Calu3 (cell line): Measurements from ENCODE around the gene LRRIQ4. TPM values are rescaled to one million over a fixed set of nuclear protein-coding genes. Genes with fewer than 3 reads are reported as not detected.

ENCODE experiments used
- BruUV-seq: library from RNA; stranded (reverse); fragments of 400-500 nt; replicated peaks from 2 replicates; lab custom pipeline; 2021; lab: Mats Ljungman, UMichigan
- CTCF ChIA-PET: fragments of 300-600 bp; sonication (Branson Sonifier 250); formaldehyde crosslinking; loops from one replicate; lab custom pipeline; 2022; ENCODE audit warnings: antibody characterized with exemption; lab: Charles Lee
- DNase-seq: peaks from one replicate; pipeline ENCODE4 v3.0.0; 2022
- H3K27ac Mint-ChIP-seq: one replicate; pipeline ENCODE4 v1.8.0; 2022; ENCODE audit warnings: mixed read lengths; ENCODE audit not compliant: unreplicated experiment
- H3K27me3 Mint-ChIP-seq: one replicate; pipeline ENCODE4 v1.8.0; 2022; ENCODE audit warnings: mixed read lengths; ENCODE audit not compliant: unreplicated experiment
- H3K36me3 Mint-ChIP-seq: one replicate; pipeline ENCODE4 v1.8.0; 2022; ENCODE audit warnings: mild to moderate bottlenecking, moderate library complexity, mixed read lengths; ENCODE audit not compliant: insufficient read depth, unreplicated experiment
- H3K4me1 Mint-ChIP-seq: one replicate; pipeline ENCODE4 v1.8.0; 2022; ENCODE audit warnings: mild to moderate bottlenecking, low read depth, mixed read lengths; ENCODE audit not compliant: unreplicated experiment
- H3K4me3 Mint-ChIP-seq: one replicate; pipeline ENCODE4 v1.8.0; 2022; ENCODE audit warnings: mild to moderate bottlenecking, low read depth, moderate library complexity, mixed read lengths; ENCODE audit not compliant: unreplicated experiment
- H3K9me3 Mint-ChIP-seq: one replicate; pipeline ENCODE4 v1.8.0; 2022; ENCODE audit warnings: low read depth, mixed read lengths; ENCODE audit not compliant: unreplicated experiment
- CTCF ChIP-seq: fragments of 200-600 bp; IDR thresholded peaks from one replicate; pipeline ENCODE4 v1.8.0; 2022; ENCODE audit warnings: antibody characterized with exemption; ENCODE audit not compliant: unreplicated experiment
- intact Hi-C: fragments of 100-400 bp; cut with micrococcal nuclease; formaldehyde crosslinking; loops from one replicate; pipeline ENCODE4 v1.10.0; 2022; ENCODE audit not compliant: unreplicated experiment
- total RNA-seq: library from RNA; stranded (reverse); gene quantifications from 2 replicates; pipeline ENCODE4 v1.2.3, GENCODE V29; 2022

LRRIQ4 gene
- total RNA-seq, 1 experiment from 2014 or later, result not detected

GRCh38 chr3:169864270-169864669 is 51.6 kb downstream of the LRRIQ4 start:
- H3K27me3 Mint-ChIP-seq, result no peaks in the 10 kb centered on the region
- no peak for DNase-seq
- intact Hi-C loops, result no loop called here
- CTCF ChIA-PET, result no interaction called here
- no peaks in the 10 kb centered on the region for H3K36me3 Mint-ChIP-seq
- H3K9me3 Mint-ChIP-seq, result no peaks in the 10 kb centered on the region
- no peak overlapping the region for H3K4me3 Mint-ChIP-seq
- no peak for TF ChIP-seq CTCF
- no TSS peak for BruUV-seq
- H3K4me1 Mint-ChIP-seq, result peaks cover 8% of the 10 kb centered on the region
- no peak overlapping the region for H3K27ac Mint-ChIP-seq

DNA sequence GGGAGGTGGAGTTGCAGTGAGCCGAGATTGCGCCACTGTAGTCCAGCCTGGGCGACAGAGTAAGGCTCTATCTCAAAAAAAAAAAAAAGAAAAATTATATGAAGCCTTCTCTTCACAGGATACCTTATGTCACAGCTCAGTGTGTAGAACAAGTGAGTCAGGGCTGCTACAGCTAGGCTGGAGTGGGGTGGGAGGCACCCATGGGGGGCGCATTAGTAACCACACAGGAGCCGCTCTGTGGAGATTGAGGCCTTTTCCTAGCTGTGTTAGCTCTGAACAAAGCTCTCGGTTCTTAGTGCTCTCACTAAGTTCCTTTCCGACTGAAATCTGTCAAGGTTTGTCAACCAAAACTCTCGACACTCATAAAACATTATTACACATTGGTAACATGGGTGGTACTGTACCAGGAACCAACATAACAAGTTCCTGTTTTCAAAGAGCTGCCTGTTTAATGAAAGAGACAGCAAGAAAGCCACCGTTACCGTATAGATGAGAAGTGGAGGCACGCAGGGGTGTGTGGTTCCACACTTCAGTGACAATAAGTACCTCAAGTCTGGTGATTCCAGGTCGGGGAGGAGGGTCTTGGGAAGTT is 52.6 kb downstream of the LRRIQ4 start:
- Mint-ChIP-seq H3K9me3 (no peaks in the 10 kb centered on the region), H3K4me3 (no peak overlapping the region), H3K27me3 (no peaks in the 10 kb centered on the region), H3K4me1 (peaks cover 17% of the 10 kb centered on the region), H3K27ac (no peak overlapping the region), H3K36me3 (peaks cover 8% of the 10 kb centered on the region)
- TF ChIP-seq CTCF, result no peak
- intact Hi-C loops, result no loop called here
- CTCF ChIA-PET, result interaction anchor here (0.6 to 1.0 kb wide), 3 partner anchors 18 to 156 kb away, joined by 3 to 4 read pairs (median 3); no protein-coding TSS in a partner anchor
- no peak for DNase-seq
- no TSS peak for BruUV-seq

DNA sequence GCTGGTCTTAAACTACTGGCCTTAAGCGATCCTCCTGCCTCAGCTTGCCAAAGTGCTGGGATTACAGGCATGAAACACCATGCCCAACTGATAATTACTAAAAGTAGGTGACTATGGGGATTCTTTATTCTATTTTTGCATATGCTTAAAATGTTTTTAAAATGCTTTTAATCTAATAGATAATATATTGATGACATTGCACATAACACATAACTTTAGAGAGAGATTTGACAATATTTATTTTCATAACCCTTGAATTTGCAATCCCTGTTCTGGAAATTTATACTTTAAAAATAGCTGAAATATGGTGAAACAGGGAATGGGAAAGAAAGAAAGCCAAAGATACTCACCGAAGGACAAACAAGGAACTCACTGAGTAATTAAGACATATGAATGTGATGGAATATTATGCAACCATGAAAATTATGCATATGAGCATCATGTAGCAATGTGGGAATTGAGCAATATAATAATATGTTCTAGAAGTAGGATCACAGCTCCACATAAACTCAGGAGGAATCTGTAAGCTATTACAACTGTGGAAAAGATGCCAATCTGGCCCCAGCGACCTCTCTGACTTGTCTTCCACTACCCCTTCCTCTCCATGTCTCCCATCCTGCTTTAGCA is 55.0 kb downstream of the LRRIQ4 start:
- H3K4me3 Mint-ChIP-seq, result no peak overlapping the region
- peaks cover 8% of the 10 kb centered on the region for H3K36me3 Mint-ChIP-seq
- no peak for TF ChIP-seq CTCF
- no peak overlapping the region for H3K27ac Mint-ChIP-seq
- no peaks in the 10 kb centered on the region for H3K9me3 Mint-ChIP-seq
- CTCF ChIA-PET, result no interaction called here
- intact Hi-C loops, result no loop called here
- H3K27me3 Mint-ChIP-seq, result no peaks in the 10 kb centered on the region
- no peak for DNase-seq
- BruUV-seq, result no TSS peak
- H3K4me1 Mint-ChIP-seq, result peaks cover 35% of the 10 kb centered on the region

DNA sequence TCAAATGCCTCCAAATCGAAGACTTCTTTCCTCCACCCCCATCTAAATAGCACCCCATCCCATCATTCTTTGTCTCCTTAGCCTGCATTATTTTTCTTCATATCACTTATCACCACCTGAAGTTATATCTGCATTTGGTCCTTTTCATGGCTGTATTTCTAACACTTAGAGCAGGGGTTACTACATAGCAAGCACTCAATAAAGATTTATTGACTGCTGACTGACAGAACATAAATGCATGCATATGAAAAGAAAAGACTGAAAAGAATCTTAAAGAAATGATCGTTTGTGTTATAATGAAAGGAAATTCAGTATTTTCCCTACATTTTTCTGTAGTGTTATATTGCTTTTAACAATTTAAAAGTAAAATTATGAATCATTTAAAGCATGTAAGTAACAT is 55.7 kb downstream of the LRRIQ4 start:
- Mint-ChIP-seq H3K36me3 (peaks cover 8% of the 10 kb centered on the region), H3K4me1 (peaks cover 35% of the 10 kb centered on the region), H3K9me3 (no peaks in the 10 kb centered on the region), H3K27ac (peak overlapping the region; percentile 16), H3K27me3 (no peaks in the 10 kb centered on the region), H3K4me3 (no peak overlapping the region)
- TF ChIP-seq CTCF, result no peak
- CTCF ChIA-PET, result no interaction called here
- intact Hi-C loops, result no loop called here
- DNase-seq, result no peak
- no TSS peak for BruUV-seq
